GM19099 (cell line): ENCODE measurements around the gene TNNC2.

Experiments
- POLR2A ChIP-seq: IDR thresholded peaks from 3 replicates; pipeline ENCODE4 v1.6.1; 2011; ENCODE audit warnings: low read depth; ENCODE audit not compliant: insufficient read length; ENCODE audit errors: extremely low read depth

TNNC2 gene

GRCh38 chr20:45833030-45833882 lies 6.1 kb upstream of the TNNC2 start, which contains the start of gene SNX21:
Gene SNX21 (plus strand): TSS chr20:45833799. CDS start chr20:45833920, 121 bp downstream.
- TF ChIP-seq POLR2A, result no peak

DNA sequence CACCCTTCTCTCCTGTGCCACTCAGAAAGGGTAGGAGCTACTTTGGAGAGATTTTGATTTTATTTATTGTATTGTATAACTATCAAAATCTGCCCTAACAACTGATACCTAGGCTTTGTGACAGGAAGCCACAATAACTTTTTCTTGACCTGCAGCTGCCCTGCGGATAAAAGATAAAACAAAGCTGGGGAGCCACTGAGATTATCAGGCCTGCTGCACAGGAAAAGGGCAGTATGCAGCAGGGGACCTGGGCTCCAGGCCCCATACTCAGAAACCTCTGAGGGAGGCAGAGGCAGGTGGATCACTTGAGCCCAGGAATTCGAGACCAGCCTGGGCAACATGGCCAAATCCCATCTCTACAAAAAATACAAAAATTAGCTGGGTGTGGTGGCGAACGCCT lies 5.5 kb upstream of the TNNC2 start:
- TF ChIP-seq POLR2A, result no peak

GRCh38 chr20:45828589-45828988 lies 1.5 kb upstream of the TNNC2 start:
- no peak for TF ChIP-seq POLR2A

DNA sequence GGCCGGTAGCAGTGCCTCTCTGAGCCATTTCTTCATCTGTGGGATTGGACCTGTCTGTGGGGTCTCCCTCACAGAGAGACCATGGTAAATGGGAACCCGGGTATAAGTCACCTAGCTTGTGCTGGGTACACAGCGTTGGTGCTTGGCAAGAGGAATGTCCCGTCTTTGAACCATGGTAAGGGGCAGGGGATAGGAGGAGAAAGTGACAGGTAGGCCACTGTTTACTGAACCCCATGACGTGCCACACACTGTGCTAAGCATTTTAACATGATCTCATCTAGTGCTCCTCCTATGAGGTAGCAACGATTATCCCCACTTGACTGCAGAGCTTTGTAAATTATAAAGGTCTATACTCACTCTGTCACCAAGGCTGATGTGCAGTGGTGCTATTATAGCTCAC lies 600 bp upstream of the TNNC2 start:
- TF ChIP-seq POLR2A, result no peak

- TF ChIP-seq POLR2A, result no peak
These were observed 612 bp downstream of the TNNC2 start for GRCh38 chr20:45826381-45827019.

DNA sequence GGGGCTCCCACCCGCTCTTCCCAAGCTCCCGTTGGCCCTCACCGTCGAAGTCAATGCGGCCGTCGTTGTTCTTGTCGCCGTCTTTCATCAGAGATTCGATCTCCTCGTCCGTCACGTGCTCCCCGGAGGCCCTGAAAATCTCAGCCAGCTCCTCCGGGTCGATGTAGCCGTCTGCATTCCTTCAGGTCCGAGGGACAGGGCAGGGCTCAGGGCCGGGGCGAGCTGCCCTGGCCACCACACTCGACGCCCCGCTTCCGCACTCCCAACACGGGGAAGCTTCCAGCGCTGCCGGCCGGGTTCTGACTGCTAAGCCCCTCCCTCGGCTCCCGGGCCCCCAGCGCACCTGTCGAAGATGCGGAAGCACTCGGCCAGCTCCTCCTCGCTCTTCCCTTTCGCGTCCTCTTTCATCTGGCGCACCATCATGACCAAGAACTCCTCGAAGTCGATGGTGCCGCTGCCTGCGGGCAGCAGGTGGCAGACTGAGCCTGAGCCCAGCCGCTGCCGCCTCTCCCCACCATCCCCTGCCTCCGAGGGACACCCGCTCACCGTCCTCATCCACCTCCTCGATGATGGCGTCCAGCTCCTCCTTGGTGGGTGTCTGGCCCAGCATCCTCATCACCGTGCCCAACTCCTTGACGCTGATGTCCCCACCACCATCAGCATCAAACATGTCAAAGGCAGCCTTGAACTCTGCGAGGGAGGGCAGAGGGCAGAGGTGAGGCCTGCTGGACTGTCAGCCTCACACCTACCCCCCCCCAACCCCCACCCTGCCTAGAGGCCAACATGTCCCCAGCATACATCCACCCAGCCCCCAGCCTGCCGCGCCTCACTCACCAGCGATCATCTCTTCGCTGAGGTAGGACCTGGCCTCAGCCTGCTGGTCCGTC lies 2.9 kb downstream of the TNNC2 start:
- no peak for TF ChIP-seq POLR2A

- TF ChIP-seq POLR2A, result no peak
These were observed 4.3 kb downstream of the TNNC2 start for GRCh38 chr20:45822857-45823256.

DNA sequence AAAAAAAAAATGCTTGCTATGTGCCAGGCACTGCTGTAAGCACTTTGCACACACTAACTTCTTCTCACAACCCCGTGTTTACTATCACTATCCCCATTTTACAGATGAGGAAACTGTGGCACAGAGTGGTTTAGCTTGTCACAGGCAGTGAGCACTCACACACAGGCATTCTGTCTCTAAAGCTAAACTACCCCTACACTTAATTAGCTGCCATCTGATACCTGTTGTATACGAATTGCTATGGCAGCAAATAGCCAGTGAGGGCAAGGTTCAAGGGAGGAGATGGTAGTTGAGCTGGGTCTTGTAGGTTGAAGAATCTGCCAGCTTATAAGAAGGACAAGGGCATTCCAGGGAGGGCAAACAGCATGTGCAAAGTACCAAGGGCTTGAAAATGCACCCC lies 5.2 kb downstream of the TNNC2 start:
- no peak for TF ChIP-seq POLR2A

DNA sequence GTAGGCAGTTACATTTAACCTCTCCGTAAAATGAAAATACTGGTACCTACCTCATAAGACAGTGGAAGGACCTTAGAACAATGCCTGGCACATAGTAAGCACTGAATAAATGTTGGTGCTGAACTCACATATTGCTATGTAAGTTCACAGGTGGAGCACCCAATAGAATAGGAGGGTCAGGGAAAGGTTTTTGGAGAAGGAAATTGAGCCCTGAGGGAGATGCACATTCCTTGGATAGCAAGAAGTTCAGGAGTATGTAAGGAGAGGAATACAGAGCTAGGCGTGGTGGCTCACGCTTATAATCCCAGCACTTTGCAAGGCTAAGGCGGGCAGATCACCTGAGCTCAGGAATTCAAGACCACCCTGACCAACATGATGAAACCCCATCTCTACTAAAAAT lies 7.6 kb downstream of the TNNC2 start:
- TF ChIP-seq POLR2A, result no peak

DNA sequence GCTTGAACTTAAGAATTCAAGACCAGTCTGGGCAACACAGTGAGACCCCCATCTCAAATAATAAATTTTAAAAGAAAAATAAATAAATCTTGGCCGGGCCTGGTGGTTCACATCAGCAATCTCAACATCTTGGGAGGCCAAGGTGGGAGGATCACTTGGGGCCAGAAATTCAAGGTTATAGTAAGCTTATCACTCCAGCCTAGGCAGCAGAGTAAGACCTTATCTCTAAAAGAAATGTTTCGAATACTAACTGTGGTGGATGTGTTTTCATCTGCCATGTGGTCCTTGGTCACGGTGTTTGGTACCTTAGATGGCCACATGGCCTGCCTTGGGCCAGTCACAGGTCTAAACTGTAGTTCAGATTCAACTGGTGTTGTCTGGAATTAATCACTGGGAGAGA lies 8.9 kb downstream of the TNNC2 start:
- TF ChIP-seq POLR2A, result no peak

DNA sequence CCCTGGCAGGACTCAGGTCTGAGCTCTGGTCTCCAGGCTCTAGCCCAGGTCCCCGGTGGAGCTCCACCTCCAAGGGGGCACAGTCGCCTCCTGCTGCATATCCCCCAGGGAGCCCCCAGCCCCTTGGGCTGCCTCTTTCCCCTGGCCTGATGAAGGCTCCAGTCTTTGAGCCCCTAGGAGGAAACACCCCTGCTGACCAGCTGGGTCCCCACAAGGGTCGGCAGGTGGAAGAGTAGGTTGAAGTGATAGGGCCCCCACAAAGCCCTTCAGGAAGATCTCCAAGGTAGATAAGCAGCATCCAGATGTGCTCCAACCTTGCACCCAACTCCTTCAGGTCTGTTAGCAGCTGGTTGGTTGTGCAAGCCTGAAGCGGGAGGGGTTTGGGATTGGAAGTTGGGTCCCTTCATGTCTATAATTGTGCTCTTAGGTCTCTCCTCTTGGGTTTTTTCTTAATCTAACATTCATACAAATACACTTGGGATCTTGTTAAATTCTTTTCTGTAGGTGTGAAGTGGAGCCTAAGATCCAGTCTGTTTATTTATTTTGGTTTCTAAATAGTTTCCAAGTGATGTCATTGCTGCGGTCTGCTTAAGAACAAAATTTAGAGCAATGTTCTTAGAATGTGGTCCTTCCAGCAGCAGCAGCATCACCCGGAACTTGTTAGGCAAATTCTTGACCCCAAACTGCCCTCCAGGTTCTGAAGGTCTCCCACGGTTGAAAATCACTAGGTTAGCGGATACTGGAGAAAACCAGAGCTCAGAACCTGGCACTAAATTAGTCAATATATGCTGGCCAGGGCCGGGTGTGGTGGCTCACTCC lies 9.5 kb downstream of the TNNC2 start:
- no peak for TF ChIP-seq POLR2A

- no peak for TF ChIP-seq POLR2A
These were observed 10.2 kb downstream of the TNNC2 start for GRCh38 chr20:45816951-45817350.

DNA sequence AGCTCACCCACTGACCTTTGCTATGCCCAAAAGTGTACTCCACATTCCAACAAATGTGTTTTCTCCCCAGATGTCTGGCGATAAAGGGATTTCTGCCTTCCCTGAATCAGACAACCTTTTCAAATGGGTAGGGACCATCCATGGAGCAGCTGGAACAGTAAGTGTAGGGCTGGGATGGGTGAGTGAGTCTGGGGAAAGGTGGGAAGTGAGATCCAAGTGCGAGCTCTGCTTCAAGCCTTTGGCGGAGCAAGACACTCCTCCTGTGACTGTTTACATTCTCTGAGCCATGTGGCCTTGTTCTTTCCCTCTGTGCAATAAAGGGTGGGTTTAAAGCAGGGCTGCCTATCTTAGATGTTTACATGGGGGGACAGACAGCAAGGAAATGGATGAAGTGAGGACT lies 12.8 kb downstream of the TNNC2 start:
- no peak for TF ChIP-seq POLR2A

GRCh38 chr20:45813489-45813888 lies 13.6 kb downstream of the TNNC2 start:
- TF ChIP-seq POLR2A, result no peak

- no peak for TF ChIP-seq POLR2A
These were observed 14.1 kb downstream of the TNNC2 start for GRCh38 chr20:45813006-45813340.
